SK-N-MC (cell line): ENCODE measurements around the gene C22orf15.

Source experiments
- EZH2 ChIP-seq: fragments of 200-600 bp; sonication (generic); IDR thresholded peaks from one replicate; pipeline ENCODE4 v1.6.1; 2017; ENCODE audit warnings: antibody characterized with exemption
- FOXP2 ChIP-seq: optimal IDR thresholded peaks from 2 replicates; pipeline ENCODE3; 2011; ENCODE audit warnings: mild to moderate bottlenecking, moderate library complexity; ENCODE audit not compliant: insufficient read depth; ENCODE audit errors: extremely low read length, control extremely low read depth
- POLR2AphosphoS5 ChIP-seq: IDR thresholded peaks from 2 replicates; pipeline ENCODE4 v1.6.1; 2012; ENCODE audit warnings: mild to moderate bottlenecking, low read depth, low read length, borderline replicate concordance

- TF ChIP-seq POLR2AphosphoS5 (no peak), EZH2 (no peak), FOXP2 (no peak)
Measured at GRCh38 chr22:23796461-23796860, 33.7 kb downstream of the C22orf15 start.
